D341Med (cell line): ENCODE data around the gene MIOX.

Experiments
- DNase-seq: peaks from one replicate; pipeline ENCODE4 v3.0.0; 2012; ENCODE audit warnings: low spot score

Gene MIOX

GRCh38 chr22:50455201-50455600 is 31.5 kb upstream of the MIOX start:
- DNase-seq = no peak

GRCh38 chr22:50456026-50456425 is 30.6 kb upstream of the MIOX start:
- DNase-seq = no peak

GRCh38 chr22:50456466-50457234 is 30.0 kb upstream of the MIOX start:
- DNase-seq = peak; percentile 77

GRCh38 chr22:50459016-50459415 is 27.6 kb upstream of the MIOX start:
- no peak for DNase-seq

DNA sequence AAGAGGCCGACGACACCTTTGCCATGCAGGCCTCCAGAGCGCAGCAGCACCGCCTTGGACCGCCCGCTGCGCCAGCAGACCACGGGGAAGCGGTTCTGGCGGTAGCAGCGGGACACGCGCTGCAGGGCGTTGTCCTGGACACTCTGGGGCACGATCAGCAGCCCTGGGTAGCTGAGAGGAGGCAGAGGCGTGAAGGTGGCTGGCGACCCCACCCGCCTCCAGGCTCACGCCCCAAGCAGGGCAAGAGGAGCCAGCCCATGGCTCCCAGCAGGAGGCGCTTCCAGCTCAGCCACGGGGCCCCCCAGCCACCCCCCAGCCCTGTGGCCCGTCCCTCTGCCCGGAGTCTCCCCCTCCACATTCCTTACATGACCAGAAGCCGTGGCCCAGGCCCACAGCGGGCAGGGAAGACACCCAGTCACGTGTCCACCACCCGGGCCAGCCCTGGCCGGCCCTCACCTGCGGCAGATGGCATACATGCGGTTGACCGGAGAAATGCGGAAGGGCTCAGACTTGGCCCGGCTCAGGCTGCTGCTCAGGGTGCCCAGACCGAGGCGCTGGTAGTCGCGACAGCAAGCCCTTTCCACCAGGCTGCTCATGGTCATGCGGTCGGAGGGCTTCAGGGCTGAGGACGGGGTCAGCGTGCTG is 27.0 kb upstream of the MIOX start:
- no peak for DNase-seq

- DNase-seq = no peak
These were observed 25.7 kb upstream of the MIOX start for GRCh38 chr22:50460938-50461337.

- no peak for DNase-seq
These were observed 25.1 kb upstream of the MIOX start for GRCh38 chr22:50461536-50461935.

DNA sequence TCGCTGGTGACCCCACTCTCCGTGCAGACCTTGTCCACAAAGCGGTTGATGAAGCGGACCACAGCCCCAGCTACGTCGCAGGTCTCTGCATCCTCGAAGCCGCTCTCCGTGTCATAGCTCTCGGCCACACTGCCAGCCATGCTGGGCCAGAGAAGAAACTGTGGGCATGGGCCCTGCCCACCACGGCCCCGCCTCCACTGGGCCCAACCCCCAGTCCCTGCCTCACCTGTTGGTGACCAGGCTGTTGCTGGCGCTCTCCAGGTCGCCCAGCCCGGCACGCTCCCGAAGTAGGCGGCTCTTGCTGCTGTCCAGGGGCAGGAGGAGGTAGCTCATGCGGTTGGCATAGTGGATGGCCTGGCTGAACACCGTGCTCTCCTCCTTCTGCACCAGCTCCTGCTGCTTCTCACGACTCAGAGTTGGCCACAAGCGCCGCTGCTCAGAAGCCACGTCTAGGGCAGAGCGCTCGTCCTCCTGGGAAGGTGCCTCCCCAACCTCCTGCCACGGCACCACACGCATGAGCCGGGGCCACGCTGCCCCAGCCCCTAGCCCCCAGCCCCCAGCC is 24.6 kb upstream of the MIOX start:
- no peak for DNase-seq

- DNase-seq = no peak
These were observed 23.3 kb upstream of the MIOX start for GRCh38 chr22:50463188-50463900.

DNA sequence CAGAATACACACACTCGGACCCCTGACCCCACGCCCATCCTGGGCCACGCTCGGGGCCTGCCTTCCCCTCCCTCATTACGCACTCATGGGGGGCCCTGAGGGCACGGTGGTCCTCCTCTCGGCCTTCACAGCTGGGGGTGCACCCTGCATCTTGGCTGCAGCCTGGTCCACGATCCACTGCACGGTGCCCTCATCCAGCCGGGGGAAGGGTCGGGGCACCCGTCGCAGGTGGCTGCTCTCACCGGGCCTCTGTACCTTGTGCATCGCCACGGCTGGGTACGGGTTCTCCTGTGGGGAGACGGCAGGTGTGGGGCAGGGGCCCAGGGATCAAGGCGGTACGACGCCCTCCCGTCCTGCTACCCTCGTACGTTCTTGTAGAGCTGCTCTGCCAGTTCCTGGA is 22.2 kb upstream of the MIOX start:
- no peak for DNase-seq

DNA sequence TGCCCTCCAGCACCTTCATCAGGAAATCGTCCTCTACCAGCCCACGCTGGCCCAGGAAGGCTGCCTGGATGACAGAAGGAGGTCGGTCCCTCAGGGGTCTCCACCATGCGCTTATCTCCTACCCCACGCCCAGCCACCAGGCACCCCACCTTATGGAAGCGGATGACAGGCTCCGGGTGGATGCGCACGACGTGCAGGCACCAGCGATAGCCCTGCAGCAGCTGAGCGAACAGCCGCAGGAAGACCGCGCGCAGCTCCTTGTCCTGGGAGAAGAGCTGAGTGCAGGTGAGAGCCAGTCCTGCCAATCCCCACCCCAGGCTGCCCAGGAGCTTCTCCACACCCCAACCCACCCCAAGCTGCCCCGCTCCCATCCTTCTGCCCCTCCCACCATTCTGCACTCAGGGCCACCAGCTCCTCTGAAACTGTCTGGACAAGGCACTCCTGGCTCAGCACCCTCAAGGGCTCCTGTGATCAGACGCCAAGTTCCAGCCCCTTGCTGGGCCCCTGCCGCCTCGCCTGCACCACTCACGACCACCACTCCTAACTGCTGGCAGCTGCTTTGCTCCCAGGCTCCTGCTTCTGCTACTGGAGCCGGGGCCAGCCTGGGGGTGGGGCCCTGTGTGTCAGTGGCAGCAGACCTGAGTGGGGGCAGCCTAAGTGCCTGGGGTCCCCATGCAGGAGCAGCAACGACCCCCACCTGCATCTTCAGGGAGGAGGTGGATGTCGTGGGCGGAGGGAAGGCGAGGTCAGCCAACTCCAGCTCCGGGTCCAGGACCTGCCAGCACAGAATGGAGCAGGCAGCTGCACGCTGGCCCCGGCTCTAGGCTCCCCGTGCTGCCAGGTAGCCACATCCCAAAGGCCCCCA is 21.4 kb upstream of the MIOX start:
- DNase-seq = no peak

- DNase-seq = no peak
These were observed 19.3 kb upstream of the MIOX start for GRCh38 chr22:50467341-50467740.

GRCh38 chr22:50467773-50468440 is 18.8 kb upstream of the MIOX start:
- no peak for DNase-seq

DNA sequence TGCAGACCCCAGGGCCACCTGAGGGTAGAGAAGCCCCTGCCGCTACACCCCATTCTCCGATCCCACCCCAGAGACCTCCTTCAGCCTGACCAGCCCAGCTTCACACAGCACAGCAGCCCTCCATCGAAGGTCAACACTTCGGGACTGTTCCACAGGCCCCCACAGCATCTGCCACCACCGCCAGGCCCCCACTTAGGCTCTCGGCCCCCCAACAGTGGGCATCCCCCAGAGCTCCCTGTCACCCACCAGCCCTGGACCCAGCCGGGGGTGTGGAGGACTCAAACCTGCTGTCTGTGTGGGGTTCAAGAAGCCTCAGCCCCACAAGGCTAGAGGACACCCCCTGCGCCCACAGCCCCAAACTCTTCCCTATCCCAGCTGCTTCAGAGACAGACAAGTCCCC is 18.0 kb upstream of the MIOX start:
- no peak for DNase-seq

DNA sequence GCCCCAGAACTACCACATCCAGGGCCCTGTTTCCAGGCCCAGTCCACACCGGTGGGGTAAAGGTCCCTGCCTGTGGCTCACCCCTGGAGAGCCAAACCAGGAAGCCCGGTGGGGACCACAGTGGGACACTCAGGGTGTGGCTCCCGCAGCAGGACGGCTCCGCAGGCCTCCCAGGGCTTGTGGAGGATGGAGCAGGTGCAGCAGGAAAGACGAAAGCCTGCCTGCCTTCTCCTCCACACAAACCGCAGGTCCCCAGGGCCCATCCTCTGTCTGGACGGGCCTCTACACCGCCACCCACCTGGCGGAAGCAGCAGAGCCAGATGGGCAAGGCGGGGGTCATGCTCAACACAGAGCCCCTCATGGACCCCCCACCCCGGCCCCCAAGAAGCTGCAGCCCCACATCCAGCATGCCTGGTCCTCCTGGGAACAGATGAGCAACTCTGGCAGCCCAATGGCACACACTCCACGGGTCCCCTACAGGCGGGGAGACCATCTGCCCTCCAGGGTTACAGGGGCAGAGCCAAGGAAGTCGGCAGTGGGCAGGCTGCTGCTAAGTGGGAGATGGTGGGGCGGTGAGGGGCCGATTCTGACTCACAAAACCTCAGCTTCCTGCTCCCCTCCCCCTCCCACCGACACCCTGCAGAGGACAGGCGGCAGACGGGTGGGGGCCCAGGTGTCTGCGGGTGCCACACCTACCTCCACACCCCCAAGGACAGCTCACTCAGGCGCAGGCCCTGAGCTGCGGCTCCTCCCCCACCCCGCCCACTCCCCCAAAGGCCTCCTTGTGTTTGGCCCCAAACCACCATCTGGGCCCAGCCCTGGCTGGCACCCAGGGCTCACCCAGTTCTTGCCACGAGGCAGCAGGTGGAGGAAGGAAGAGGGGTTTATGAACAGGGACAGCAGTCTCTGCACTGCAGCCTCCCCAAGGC is 17.0 kb upstream of the MIOX start:
- DNase-seq = peak; percentile 76

DNA sequence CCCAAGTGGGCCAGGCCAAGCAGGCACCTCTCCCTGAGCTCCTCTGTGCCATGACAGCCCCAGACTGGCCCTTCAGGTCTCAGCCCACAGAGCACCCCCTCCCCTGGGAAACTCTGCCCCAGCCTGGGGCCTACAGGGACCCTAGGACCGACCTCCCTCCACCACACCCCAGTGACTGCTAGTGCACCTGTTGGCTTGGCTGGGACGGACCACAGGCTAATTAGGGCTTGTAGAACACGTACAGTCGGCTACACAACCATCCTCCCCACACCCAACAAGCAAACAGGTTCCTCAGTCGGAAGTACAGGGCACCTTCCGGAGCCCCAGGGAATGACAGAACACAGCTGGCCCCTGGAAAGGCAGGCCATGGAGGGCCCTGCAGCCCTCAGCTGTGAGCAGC is 16.2 kb upstream of the MIOX start:
- DNase-seq = no peak

DNA sequence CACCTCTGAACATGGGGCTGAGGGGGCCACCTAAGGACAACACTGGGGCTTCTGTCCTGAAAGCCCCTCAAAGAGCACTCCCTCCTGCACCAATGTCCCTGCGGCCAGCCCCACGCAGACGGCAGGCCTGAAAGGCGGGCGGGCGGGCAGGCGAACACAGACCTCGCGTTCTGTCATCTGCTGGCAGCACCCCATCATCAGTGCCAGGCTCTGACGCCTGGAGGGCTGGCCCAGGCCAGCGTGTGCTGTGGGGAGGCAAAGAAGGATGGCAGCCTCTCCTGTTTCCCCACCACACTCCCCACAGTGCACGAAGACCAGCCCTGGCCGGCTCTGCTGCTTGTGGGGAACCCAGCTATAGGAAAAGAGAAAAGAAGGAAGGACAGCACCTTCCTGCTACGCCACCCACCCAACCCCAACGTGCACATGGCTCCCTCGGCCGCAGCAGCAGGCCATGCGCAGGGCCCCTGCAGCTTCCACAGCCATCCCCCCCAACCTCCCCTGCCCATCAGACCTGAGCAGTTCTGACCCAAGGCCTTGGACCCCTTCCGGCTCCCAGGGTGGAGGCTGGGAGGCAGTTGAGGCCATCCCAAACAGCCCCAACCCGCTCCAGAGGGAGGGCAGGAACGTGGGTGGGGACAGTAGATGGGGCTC is 15.3 kb upstream of the MIOX start:
- DNase-seq = no peak

DNA sequence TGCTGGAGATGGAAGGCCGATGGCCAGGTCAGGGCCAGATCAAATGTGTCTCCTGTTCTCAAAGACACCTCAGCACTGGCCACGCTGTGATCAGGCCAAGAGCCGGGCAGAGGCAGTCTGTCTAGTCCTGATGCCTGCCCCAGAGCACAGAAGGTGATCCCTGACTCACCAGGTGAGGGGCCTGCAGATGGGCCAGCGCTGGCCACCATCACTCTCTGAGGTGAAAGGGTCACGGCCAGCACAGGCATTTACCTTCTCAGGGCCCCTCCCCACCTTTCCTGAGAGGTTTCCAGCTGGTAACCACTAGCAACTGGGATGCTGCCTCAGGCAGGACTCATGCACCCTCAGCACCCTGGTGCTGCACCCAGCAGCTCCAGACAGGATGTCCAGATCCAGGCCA is 14.7 kb upstream of the MIOX start:
- DNase-seq = no peak

DNA sequence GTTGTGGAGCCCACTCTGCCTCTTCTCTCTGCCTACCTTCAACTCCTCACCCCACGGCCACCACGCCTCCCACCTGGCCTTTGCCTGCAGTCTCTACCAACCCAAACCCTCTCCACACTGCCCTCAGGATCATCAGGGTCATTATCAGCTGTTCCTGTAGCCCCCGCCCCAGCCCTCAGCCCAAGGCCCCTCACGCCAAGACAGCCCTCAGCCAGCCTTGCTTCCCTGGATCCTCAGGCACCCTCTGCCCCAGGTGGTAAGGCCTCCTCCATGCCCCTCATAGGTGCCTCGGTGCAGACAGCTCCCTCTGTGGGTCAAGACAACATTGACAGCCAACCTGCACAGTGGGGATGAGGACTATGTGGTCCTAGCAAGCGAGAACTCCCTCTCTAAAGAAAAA is 13.6 kb upstream of the MIOX start:
- DNase-seq = peak; percentile 65
